ENCODE data around the gene CCDC74A. TPM values are rescaled to one million over a fixed set of nuclear protein-coding genes. Genes with fewer than 3 reads are reported as not detected.
"Not testable (repeated sequence)": the region's sequence is repeated elsewhere in the genome, so short reads cannot be mapped to it uniquely, and the experiment has no call there.

CCDC74A gene
- total RNA-seq, 1 donor from 2014 or later = 1.1 TPM

DNA sequence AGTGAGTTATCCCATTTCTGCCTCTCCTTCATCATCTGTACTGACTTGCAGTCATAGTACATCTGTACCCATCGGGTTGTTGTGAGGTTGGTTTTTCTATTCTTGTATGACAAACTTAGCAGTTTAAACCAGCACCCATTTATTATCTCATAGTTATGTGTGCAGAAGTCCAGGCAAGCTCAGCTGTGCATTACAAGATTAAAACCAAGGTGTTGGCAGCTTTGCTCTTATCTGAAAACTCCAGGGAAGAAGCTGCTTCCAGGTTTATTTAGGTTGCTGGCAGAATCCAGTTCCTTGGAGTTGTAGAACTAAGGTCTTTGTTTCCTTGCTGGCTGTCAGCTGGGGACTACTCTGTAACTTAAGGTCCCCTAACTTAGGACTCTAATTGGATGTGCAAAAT is 32.2 kb upstream of the CCDC74A start:
- not testable (repeated sequence) for DNase-seq (ENCODE audit: low spot score)
- intact Hi-C loops (cut with DNase I) = loop anchor here (10.0 kb wide), 1 partner anchor 179 kb away; no protein-coding TSS in a partner anchor

DNA sequence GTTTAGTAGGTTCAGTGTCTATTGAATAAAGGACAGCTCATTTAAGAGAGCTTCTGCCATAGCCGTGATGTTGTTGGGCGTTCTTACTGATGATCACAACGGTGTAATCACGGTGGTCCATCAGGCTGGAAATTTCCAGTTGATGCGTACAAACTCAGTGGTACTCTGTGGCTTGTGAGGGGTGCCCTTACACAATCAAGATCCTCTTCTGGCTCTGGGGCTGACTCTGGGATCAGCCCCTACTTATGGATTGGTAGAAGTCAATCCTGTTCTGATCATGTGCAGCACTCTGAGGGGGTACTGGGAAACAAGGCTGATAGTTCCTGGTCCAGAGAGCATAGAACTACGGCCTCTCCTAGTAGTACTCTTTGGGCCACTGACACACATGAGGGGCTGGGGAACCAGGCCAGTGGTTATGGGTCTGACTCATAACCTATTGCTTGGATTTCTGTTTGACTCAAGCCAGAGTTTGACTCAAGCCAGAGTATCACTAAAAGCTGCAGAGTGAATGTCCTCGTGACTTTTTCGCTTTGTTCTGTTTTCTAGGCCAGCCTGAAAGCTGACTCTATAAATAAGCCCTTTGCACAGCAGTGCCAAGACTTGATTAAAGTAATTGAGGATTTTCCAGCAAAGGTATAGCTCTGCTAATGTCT is 29.2 kb upstream of the CCDC74A start:
- not testable (repeated sequence) for DNase-seq (ENCODE audit: low spot score)

DNA sequence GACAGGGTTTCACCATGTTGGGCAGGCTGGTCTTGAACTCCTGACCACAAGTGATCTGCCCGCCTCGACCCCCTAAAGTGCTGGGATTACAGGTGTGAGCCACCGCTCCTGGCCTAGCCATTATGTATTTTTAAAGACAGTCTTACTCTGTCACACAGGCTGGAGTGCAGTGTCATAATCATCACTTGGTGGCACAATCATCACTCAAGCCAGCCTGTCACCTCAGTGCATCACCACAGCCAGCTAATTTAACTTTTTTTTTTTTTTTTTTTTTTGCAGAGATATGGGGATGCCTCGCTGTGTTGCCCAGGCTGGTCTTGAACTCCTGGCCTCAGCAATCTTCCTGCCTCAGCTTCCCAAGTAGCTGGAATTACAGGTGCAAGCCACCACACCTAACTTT is 24.1 kb upstream of the CCDC74A start:
- intact Hi-C loops (cut with DNase I); DNase-seq (ENCODE audit: low spot score): not testable (repeated sequence)

More for the DNA sequence above, 29.2 kb upstream of the CCDC74A start:
- intact Hi-C loops (cut with DNase I) = loop anchor here (10.0 kb wide), 1 partner anchor 176 kb away; no protein-coding TSS in a partner anchor

DNA sequence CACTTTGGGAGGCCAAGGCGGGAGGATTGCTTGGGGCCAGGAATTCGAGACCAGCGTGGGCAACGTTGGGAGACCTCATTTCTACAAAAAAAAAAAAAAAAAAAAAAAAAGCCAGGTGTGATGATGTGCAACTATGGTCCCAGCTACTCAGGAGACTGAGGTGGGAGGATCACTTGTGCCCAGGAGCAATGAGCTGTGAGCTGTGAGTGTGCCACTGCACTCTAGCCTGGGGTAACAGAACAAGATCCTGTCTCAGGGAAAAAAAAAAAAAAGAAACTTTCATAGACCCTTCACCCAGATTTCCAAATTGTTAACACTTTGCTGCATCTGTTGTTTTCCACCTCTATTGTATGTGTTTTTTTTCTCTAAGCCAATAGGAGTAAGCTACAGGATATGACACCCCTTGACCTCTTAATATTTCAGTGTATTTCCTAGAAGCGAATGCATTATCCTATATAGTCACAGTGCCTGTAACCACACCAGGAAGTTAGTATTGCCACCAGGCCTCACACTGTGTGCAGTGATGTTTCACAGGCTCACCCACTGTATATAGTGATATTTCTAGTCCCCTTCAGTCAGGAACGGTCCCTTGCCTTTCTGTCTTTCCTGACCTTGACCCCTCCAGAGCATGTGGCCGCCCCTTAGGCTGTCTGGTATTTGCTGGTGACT is 23.5 kb upstream of the CCDC74A start:
- DNase-seq (ENCODE audit: low spot score); intact Hi-C loops (cut with DNase I): not testable (repeated sequence)

DNA sequence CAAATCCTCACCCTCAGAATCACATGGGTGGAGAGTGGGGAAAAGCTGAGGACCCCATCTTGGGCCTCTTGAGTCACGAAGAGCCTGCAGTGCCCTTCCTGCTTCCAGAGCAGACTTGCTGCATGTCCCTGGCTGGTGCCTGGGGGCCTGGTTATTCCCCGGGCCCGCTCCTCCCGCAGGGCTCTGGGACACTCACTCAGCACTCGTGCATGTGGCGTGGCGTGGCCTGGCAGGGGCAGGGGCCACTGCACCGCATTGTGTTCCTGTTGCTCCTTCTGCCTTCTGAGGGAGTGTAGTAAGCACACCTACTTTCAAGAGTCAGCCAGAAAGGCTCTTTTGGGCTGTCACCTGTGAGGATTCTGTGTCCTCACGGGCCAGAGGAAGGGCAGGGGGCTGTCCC is 18.1 kb upstream of the CCDC74A start:
- intact Hi-C loops (cut with DNase I) = loop anchor here (5.0 kb wide), 1 partner anchor 97 kb away; no protein-coding TSS in a partner anchor
- no peak for DNase-seq (ENCODE audit: low spot score)

DNA sequence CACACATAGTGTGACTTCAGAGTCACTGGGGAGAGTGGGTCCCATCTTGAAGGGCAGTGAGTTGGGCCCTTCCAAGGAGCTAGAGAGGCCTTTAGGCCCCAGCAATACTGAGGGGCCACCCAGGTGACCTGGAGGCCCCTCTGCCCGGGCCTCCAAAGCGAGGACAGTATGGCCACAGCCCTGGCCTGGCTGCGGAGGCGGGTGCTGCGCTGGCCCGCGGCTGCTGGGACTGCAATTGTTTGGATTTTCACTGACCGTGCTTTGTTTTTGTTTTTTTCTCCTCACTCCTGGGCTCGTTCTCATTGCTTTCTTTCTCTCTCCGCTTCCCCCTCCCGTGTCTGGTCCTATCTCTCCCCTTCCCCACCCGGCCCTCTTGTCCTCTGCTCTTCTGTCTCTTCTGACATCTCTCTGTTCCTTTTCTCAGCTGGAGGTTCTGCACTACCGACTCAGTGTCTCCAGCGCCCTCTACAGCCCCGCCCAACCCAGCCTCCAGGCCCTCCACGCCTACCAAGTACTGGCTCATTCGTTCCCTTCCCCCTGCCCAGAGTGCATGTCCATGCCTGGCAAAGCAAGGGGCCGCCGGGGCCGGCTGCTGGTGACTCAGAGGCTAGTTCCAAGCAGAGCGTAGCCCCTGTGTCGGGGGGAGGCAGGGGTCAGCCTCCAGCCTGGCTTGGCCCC is 16.3 kb upstream of the CCDC74A start:
- DNase-seq (ENCODE audit: low spot score) = not testable (repeated sequence)
- intact Hi-C loops (cut with DNase I) = loop anchor here (5.0 kb wide), 1 partner anchor 99 kb away; no protein-coding TSS in a partner anchor

DNA sequence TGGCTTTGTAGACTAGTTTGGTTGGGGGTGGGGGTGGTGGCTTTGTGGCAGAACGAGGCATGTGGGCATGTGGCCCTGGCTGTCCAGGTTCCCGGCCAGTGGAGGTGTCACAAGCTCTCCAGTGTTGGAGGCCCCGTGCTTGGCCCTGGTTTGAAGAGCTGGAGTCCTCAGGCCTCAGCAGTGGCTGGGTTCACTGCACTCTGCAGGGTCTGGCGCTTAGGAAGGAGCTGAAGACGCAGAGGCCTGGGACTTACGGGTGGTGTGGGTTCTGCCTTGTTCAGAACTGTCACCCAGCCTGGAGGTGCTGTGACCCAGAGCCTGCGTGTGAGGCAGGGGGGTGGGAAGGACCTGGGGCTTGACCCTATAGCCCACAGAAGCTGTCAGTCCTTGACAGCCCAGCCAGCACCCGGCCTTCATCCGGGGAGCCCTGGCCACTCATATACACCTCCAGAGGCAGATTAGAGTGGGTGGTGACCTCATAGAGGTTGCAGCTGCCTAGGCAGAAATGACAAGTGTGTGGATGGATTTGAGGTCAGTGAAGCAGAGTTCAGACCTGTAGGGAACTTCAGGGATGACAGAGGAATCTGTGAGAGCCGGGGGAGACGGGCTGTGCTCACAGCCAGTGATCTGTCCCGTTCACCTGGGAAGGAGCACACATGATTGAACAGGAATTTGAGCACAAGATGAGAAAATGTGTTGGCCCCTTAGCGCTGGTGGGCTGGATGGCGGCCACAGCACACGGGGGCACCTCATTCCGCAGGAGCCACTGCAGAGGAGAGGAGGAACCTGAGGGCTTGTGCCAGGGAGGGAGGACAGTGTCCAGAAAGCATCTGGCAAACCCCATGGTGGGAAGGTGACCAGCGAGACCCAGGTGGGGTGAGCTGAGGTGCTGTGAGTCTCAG is 15.5 kb upstream of the CCDC74A start:
- intact Hi-C loops (cut with DNase I) = loop anchor here (5.0 kb wide), 1 partner anchor 100 kb away; no protein-coding TSS in a partner anchor
- DNase-seq (ENCODE audit: low spot score) = not testable (repeated sequence)

DNA sequence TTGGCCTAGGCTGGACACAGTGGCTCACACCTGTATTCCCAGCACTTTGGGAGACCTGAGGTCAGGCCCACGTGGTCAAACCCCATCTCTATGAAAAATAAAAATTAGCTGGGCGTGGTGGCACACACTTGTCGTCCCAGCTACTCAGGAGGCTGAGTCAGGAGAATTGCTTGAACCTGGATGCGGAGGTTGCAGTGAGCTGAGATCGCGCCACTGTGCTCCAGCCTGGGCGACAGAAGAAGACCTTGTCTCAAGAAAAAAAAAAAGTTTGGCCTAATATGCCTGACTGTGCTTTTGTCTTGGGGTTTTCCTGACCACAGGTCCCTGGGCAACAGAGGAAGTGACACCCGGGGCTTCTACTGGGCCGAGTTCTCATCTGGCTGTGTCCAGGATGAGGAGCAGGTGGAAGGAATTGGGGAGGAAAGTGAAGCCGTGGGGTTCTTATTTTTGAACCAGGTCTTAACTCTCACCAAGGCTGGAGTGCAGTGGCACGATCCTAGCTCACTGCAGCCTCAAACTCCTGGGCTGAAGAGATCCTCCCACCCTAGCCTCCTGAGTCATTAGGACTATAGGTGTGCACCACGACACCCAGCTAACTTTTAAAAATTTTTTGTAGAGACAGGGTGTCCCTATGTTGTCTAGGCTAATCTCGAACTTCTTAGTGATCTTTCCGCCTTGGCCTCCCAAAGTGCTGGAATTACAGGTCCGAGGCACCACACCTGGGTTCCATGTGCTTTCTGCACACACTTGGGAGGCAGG is 13.1 kb upstream of the CCDC74A start:
- DNase-seq (ENCODE audit: low spot score) = not testable (repeated sequence)
- intact Hi-C loops (cut with DNase I) = loop anchor here (5.0 kb wide), 1 partner anchor 102 kb away; no protein-coding TSS in a partner anchor

DNA sequence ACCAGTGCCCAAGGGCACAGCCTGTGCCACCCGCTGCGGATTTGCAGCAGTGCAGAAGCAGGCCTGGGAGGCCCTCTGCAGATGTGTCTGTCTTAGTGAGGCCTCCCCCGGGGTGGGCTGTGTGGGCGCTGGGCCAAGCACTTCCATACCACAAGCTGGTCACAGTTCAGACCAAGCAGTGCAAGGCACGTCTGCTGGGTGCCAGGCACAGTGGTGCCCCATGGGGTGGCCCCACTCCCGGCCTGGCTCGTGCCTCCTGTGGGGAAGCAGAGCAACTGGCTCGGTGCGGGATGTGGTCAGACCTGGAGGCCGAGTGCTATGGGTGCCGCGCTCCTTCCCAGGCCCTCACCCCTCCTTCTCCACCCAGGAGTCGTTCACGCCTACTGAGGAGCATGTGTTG is 12.5 kb upstream of the CCDC74A start:
- intact Hi-C loops (cut with DNase I); DNase-seq (ENCODE audit: low spot score): not testable (repeated sequence)

DNA sequence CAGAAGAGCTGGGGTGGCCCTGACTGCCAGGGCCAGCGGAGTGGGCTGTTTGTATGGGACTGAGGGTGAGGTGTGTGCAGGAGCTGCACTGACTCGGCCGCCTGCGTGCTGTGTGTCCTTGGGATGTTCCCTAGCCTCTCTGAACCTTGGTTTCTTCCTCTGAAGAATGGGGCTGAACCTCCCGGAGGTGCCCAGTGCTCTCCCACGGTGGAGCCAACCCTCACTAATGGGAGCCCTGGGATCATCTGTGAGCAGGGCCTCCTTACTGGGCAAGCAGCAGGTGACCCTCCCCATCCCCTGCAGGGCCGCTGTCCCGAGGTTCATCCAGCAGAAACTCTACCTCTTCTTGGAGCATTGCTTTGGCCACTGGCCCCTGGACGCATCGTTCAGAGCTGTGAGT is 11.7 kb upstream of the CCDC74A start:
- intact Hi-C loops (cut with DNase I) = no loop called here
- DNase-seq (ENCODE audit: low spot score) = no peak

DNA sequence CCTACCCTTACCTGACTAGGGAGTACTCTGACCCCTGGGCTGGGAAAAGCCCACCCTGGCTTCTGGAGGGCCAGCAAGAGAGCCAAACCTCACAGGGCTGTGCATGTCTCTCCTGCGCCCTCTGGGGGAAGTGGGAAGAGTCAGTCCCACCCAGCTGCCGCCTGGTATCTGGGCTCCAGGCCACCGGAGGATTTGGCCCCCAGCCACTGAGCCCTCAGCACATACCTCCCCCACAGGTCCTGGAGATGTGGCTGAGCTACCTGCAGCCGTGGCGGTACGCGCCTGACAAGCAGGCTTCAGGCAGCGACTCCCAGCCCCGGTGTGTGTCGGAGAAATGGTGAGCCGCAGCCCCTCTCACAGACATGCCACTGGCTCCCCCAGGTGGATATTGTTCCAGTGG is 11.1 kb upstream of the CCDC74A start:
- intact Hi-C loops (cut with DNase I); DNase-seq (ENCODE audit: low spot score): not testable (repeated sequence)

DNA sequence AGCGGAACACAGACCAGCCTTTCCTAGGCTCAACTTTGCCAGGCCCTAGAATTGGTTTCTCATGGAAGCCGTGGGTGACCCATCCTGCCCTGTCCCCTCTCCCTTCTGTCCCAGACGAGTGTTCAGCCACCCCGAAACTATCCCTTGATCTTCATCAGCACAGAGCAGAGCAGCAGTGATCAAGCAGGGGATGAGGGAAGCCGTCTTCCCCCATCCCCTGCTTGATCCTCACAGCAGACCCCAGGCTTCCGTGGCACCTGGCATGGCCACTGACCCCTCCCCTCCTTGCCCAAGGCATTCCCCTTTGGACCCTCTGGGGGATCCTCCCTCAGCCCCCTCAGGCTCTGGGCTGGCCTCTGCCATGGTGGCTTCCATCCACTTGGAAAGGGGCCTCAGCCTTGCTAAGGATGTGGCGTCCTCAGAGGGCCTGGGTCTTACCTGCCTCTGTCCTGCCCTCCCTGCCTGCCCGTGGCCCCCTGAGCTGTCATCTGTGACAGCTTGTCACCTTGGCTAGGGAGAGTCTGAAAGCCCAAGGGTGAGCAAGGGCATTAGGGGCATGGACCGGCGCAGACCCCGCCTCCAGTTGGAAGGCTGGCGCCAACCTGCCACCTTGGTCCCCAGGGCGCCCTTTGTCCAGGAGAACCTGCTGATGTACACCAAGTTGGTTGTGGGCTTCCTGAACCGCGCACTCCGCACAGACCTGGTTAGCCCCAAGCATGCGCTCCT is 10.4 kb upstream of the CCDC74A start:
- intact Hi-C loops (cut with DNase I) = no loop called here
- no peak for DNase-seq (ENCODE audit: low spot score)

DNA sequence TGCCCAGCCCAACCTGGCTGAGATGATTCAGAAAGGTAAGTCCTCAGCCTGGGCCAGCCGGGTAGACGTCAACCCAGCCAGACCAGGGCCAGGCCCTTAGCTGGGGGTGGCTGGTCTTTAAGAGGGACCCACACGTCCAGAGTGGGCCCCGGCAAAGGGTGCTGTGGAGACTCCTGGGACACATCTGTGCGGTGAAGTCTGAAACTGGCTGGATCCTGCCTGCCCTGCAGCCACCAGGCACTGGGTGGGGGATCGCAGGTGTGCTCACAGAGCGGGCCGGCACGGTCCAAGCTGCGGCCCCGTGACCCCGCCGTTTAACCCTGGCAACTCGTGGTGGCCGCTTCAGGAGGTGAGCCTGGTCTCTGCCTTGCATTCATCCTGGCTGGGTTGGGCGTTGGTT is 9.8 kb upstream of the CCDC74A start:
- DNase-seq (ENCODE audit: low spot score); intact Hi-C loops (cut with DNase I): not testable (repeated sequence)

DNA sequence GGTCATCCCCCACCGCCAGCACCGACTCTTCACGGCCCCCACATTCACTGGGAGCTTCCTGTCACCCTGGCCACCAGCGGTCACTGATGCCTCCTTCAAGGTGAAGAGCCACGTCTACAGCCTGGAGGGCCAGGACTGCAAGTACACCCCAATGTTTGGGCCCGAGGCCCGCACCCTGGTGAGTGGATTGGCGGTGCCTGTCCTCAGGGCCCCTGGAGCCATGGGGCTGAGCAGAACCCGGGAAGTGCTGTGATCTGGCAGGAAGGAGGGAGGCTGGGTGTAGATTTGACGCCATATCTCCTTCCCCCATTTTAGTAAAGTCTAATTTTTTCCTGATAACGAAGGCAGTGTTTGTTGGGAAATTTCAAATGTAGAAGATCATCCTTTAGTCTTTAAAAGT is 9.2 kb upstream of the CCDC74A start:
- intact Hi-C loops (cut with DNase I); DNase-seq (ENCODE audit: low spot score): not testable (repeated sequence)

DNA sequence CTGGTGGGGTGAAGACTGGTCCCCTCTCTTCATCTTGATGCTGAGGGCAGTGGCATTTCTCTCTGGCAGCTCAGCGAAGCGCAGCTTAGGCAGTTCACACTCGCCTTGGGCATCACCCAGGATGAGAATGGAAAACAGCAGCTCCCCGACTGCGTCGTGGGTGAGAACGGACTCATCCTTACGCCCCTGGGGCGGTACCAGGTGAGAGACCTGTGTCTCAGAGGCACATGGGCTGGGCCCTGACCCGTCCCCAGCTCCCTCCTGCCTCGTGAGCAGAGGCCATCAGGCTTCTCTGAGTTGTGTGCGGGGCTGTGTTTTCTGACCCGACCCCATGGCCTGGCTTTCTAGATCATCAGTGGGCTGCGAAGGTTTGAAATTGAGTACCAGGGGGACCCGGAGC is 8.2 kb upstream of the CCDC74A start:
- intact Hi-C loops (cut with DNase I) = no loop called here
- DNase-seq (ENCODE audit: low spot score) = no peak

DNA sequence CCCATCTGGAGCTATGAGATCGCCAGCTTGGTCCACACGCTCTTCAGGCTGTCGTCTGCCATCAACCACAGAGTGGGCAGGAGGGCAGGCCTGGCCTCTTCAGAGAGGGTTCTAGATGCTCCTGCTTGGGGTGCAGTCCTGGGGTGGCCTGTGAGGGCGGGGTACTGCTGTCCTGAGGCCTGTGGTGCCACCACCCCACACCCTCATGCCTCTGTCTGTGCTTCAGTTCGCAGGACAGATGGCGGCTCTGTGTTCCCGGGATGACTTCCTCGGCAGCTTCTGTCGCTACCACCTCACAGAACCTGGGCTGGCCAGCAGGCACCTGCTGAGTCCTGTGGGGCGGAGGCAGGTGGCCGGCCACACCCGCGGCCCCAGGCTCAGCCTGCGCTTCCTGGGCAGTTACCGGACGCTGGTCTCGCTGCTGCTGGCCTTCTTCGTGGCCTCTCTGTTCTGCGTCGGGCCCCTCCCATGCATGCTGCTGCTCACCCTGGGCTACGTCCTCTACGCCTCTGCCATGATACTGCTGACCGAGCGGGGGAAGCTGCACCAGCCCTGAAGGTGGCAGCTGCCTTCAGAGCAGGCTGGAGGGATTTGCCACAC is 7.7 kb upstream of the CCDC74A start:
- DNase-seq (ENCODE audit: low spot score); intact Hi-C loops (cut with DNase I): not testable (repeated sequence)

DNA sequence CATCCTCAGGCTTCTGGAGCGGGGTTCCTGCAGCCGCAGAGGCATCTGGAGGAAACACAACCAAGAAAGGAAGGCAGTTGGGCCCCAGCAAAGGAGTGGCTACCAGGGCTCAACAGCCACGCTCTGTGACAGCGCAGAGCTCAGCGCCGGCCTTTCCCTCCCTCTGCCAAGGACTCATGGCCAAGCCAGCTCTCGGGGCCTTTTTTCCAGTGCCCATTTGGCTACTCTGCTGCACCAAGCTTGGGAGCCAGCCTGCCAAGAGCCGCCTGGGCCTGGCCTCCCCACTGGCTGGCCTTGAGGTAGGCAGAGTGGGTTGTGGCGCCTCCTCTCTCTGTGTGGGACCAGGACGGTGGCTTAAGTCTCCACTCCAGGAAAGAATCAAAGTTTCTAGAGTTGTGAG is 7.2 kb upstream of the CCDC74A start:
- no peak for DNase-seq (ENCODE audit: low spot score)
- intact Hi-C loops (cut with DNase I) = no loop called here
